Ishikawa (cell line): ENCODE results near the gene CALHM1.

Source experiments
- CEBPB ChIP-seq: IDR thresholded peaks from 2 replicates; pipeline ENCODE4 v1.6.1; 2012
- CREB1 ChIP-seq: IDR thresholded peaks from 2 replicates; pipeline ENCODE4 v1.6.1; 2012; ENCODE audit warnings: low read depth
- EGR1 ChIP-seq: IDR thresholded peaks from 2 replicates; pipeline ENCODE4 v1.6.1; 2012
- EP300 ChIP-seq: IDR thresholded peaks from 2 replicates; pipeline ENCODE4 v1.6.1; 2012; ENCODE audit warnings: borderline replicate concordance
- FOXM1 ChIP-seq: IDR thresholded peaks from 2 replicates; pipeline ENCODE4 v1.6.1; 2012; ENCODE audit warnings: low read depth, borderline replicate concordance
- NFIC ChIP-seq: IDR thresholded peaks from 2 replicates; pipeline ENCODE4 v1.6.1; 2012
- RAD21 ChIP-seq: IDR thresholded peaks from 2 replicates; pipeline ENCODE4 v1.6.1; 2012; ENCODE audit warnings: low read depth
- REST ChIP-seq: IDR thresholded peaks from 2 replicates; pipeline ENCODE4 v1.6.1; 2012; ENCODE audit warnings: low read depth, mild to moderate bottlenecking
- TAF1 ChIP-seq: IDR thresholded peaks from 2 replicates; pipeline ENCODE4 v1.6.1; 2012; ENCODE audit warnings: low read depth, mild to moderate bottlenecking
- TCF12 ChIP-seq: IDR thresholded peaks from 2 replicates; pipeline ENCODE4 v1.6.1; 2012; ENCODE audit warnings: low read depth
- TEAD4 ChIP-seq: IDR thresholded peaks from 2 replicates; pipeline ENCODE4 v1.6.1; 2012
- USF1 ChIP-seq: IDR thresholded peaks from 2 replicates; pipeline ENCODE4 v1.6.1; 2012
- YY1 ChIP-seq: IDR thresholded peaks from 2 replicates; pipeline ENCODE4 v1.6.1; 2012; ENCODE audit warnings: low read depth
- ZBTB7A ChIP-seq: IDR thresholded peaks from 2 replicates; pipeline ENCODE4 v1.6.1; 2012; ENCODE audit warnings: low read depth
- TF ChIP-seq, protein P1 (sequence below): IDR thresholded peaks from 2 replicates; pipeline ENCODE4 v1.6.1; 2012

Gene CALHM1

DNA sequence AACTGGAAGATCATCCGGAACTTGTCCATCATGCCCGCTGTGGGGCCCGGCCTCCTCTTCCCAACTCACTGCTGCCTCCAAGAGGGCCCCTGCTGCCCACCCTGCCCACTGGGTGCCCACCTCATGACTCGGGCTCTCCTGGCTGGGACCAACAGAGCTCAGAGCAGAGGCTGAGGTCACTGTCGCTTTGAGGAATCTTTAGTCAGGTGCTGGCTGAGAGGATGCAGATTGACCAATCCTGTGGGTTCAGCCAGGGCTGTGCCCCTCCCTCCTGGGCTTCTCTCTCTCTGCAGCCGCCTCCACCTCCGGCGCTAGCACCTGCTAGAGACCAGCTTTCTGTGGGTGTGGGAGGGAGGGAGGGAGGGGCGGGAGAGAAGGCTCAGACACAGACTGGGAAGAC lies at the start of gene CALHM1:
TSS of gene CALHM1 (minus strand) at position 181 of the 400 bp plus-strand sequence. CDS start at position 32, 149 bp downstream.
- TF ChIP-seq, protein P1, sequence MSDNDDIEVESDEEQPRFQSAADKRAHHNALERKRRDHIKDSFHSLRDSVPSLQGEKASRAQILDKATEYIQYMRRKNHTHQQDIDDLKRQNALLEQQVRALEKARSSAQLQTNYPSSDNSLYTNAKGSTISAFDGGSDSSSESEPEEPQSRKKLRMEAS: no peak
- peak; percentile 70 for TF ChIP-seq USF1

GRCh38 chr10:103507235-103508191 lies 48.8 kb upstream of the CALHM1 start:
- TF ChIP-seq CEBPB: no peak
- TF ChIP-seq USF1: no peak

GRCh38 chr10:103506061-103506460 lies 47.4 kb upstream of the CALHM1 start:
- no peak for TF ChIP-seq EP300
- no peak for TF ChIP-seq TCF12
- TF ChIP-seq REST: no peak
- TF ChIP-seq, protein P1: no peak
- no peak for TF ChIP-seq TEAD4
- no peak for TF ChIP-seq CEBPB
- TF ChIP-seq RAD21: no peak

- TF ChIP-seq TCF12: 0 out of 2 replicates have a peak, but pooled peaks have one; percentile 16
- TF ChIP-seq, protein P1: peak; percentile 67
- no peak for TF ChIP-seq EP300
- TF ChIP-seq TEAD4: peak; percentile 46
These were observed 45.6 kb upstream of the CALHM1 start for GRCh38 chr10:103504181-103504783.

- no peak for TF ChIP-seq REST
- no peak for TF ChIP-seq EP300
These were observed 44.4 kb upstream of the CALHM1 start for GRCh38 chr10:103502849-103503660.

GRCh38 chr10:103501186-103501585 lies 42.5 kb upstream of the CALHM1 start:
- TF ChIP-seq CREB1 (no peak), RAD21 (no peak), YY1 (no peak), USF1 (no peak), TAF1 (no peak), TCF12 (no peak), EGR1 (no peak), TEAD4 (no peak), CEBPB (no peak), REST (no peak), ZBTB7A (no peak), NFIC (no peak), EP300 (no peak), FOXM1 (no peak)
- TF ChIP-seq, protein P1: no peak
